Parathyroid adenoma (tissue), 2 donors: ENCODE results near the gene EREG.
"Not testable (repeated sequence)": the region's sequence is repeated elsewhere in the genome, so short reads cannot be mapped to it uniquely, and the experiment has no call there.

Experiments used
- H2AFZ ChIP-seq: fragments of 300-600 bp; sonication (generic); one replicate; pipeline ENCODE4 v1.7.0; 2017; ENCODE audit warnings: antibody characterized with exemption, mild to moderate bottlenecking
- H3K27ac ChIP-seq: fragments of 300-600 bp; sonication (generic); one replicate; pipeline ENCODE4 v1.7.0; 2017
- H3K27me3 ChIP-seq: fragments of 300-600 bp; sonication (generic); one replicate; pipeline ENCODE4 v1.7.0; 2017; ENCODE audit warnings: low read length; ENCODE audit not compliant: control insufficient read depth, insufficient read depth
- H3K36me3 ChIP-seq: fragments of 300-600 bp; sonication (generic); one replicate; pipeline ENCODE4 v1.7.0; 2017; ENCODE audit warnings: low read length; ENCODE audit not compliant: control insufficient read depth, insufficient read depth
- H3K4me1 ChIP-seq: fragments of 300-600 bp; sonication (generic); one replicate; pipeline ENCODE4 v1.7.0; 2017; ENCODE audit warnings: control low read depth
- H3K4me2 ChIP-seq: fragments of 300-600 bp; sonication (generic); one replicate; pipeline ENCODE4 v1.7.0; 2017; ENCODE audit warnings: low read length
- H3K4me3 ChIP-seq: fragments of 300-600 bp; sonication (generic); one replicate; pipeline ENCODE4 v1.7.0; 2017; ENCODE audit warnings: low read depth, low read length
- H3K79me2 ChIP-seq: fragments of 300-600 bp; sonication (generic); one replicate; pipeline ENCODE4 v1.7.0; 2017; ENCODE audit warnings: control low read depth
- H3K9ac ChIP-seq: fragments of 300-600 bp; sonication (generic); one replicate; pipeline ENCODE4 v1.7.0; 2017; ENCODE audit warnings: mild to moderate bottlenecking
- H3K9me3 ChIP-seq: fragments of 300-600 bp; sonication (generic); one replicate; pipeline ENCODE4 v1.7.0; 2017; ENCODE audit warnings: low read length; ENCODE audit not compliant: control insufficient read depth
- CTCF ChIP-seq: fragments of 300-600 bp; sonication (generic); IDR thresholded peaks from one replicate; pipeline ENCODE4 v1.7.0; 2017; ENCODE audit warnings: antibody characterized with exemption, mild to moderate bottlenecking
- donor health status: primary hyperparathyroidism.

Gene EREG

GRCh38 chr4:74338792-74339333 lies 26.1 kb upstream of the EREG start:
- TF ChIP-seq CTCF: no peak
- Histone ChIP-seq H3K4me2 (no peak overlapping the region), H3K4me1 (no peaks in the 10 kb centered on the region), H3K9ac (no peak overlapping the region), H3K36me3 (no peaks in the 10 kb centered on the region), H3K27me3 (no peaks in the 10 kb centered on the region), H2AFZ (no peak overlapping the region), H3K27ac (no peak overlapping the region), H3K79me2 (no peaks in the 10 kb centered on the region), H3K4me3 (no peak overlapping the region), H3K9me3 (no peaks in the 10 kb centered on the region)

- Histone ChIP-seq H3K4me3 (no peak overlapping the region), H3K27me3 (no peaks in the 10 kb centered on the region), H3K36me3 (no peaks in the 10 kb centered on the region), H3K9ac (no peak overlapping the region), H2AFZ (no peak overlapping the region), H3K4me1 (no peaks in the 10 kb centered on the region), H3K79me2 (no peaks in the 10 kb centered on the region), H3K9me3 (no peaks in the 10 kb centered on the region), H3K27ac (no peak overlapping the region), H3K4me2 (no peak overlapping the region)
- TF ChIP-seq CTCF: no peak
Observed at GRCh38 chr4:74339501-74339900, 25.4 kb upstream of the EREG start.

- not testable (repeated sequence) for H3K4me2 ChIP-seq, H3K4me1 ChIP-seq, H3K9ac ChIP-seq, H3K9me3 ChIP-seq, H3K79me2 ChIP-seq, H3K36me3 ChIP-seq, H3K27ac ChIP-seq, H3K27me3 ChIP-seq, H2AFZ ChIP-seq, H3K4me3 ChIP-seq
Observed at GRCh38 chr4:74340421-74340820, 24.5 kb upstream of the EREG start.

GRCh38 chr4:74344031-74344430 lies 20.9 kb upstream of the EREG start:
- H3K79me2 ChIP-seq: no peaks in the 10 kb centered on the region
- no peak overlapping the region for H3K4me3 ChIP-seq
- no peak overlapping the region for H3K4me2 ChIP-seq
- no peak overlapping the region for H3K27ac ChIP-seq
- no peak overlapping the region for H2AFZ ChIP-seq
- H3K4me1 ChIP-seq: no peaks in the 10 kb centered on the region
- TF ChIP-seq CTCF: no peak
- H3K9ac ChIP-seq: no peak overlapping the region
- H3K9me3 ChIP-seq: no peaks in the 10 kb centered on the region
- no peaks in the 10 kb centered on the region for H3K36me3 ChIP-seq
- no peaks in the 10 kb centered on the region for H3K27me3 ChIP-seq

GRCh38 chr4:74353858-74354257 lies 11.1 kb upstream of the EREG start:
- Histone ChIP-seq H3K4me1 (no peaks in the 10 kb centered on the region), H3K27me3 (no peaks in the 10 kb centered on the region), H3K4me2 (no peak overlapping the region), H3K79me2 (no peaks in the 10 kb centered on the region), H3K36me3 (no peaks in the 10 kb centered on the region), H3K9ac (no peak overlapping the region), H3K4me3 (no peak overlapping the region), H2AFZ (no peak overlapping the region), H3K27ac (no peak overlapping the region), H3K9me3 (no peaks in the 10 kb centered on the region)
- no peak for TF ChIP-seq CTCF
